Activated CD8-positive, alpha-beta T cell treated with anti-CD3 and anti-CD28 coated beads for 36 hours (primary cell): ENCODE data around the gene DSC1. TPM values are rescaled to one million over a fixed set of nuclear protein-coding genes. Genes with fewer than 3 reads are reported as not detected.
"Not testable (repeated sequence)": the region's sequence is repeated elsewhere in the genome, so short reads cannot be mapped to it uniquely, and the experiment has no call there.

Experiments used
- ATAC-seq: fragments of 200-7000 bp; cut with Tn5 transposase; one replicate; pipeline ENCODE4 v1.10.0; 2021; ENCODE audit warnings: mild to moderate bottlenecking, moderate library complexity
- CTCF ChIA-PET: fragments of 350-600 bp; sonication (Branson Sonifier 250); formaldehyde crosslinking; loops from one replicate; lab custom pipeline; 2021; ENCODE audit warnings: antibody characterized with exemption; lab: Charles Lee
- POLR2A ChIA-PET: fragments of 350-600 bp; sonication (Branson Sonifier 250); formaldehyde crosslinking; loops from one replicate; lab custom pipeline; 2021; ENCODE audit warnings: antibody characterized with exemption; lab: Charles Lee
- DNase-seq: peaks from one replicate; pipeline ENCODE4 v3.0.0-alpha.2; 2020
- H3K27ac Mint-ChIP-seq: one replicate; pipeline ENCODE4 v1.8.0; 2021; ENCODE audit warnings: mild to moderate bottlenecking, mixed read lengths
- H3K27me3 Mint-ChIP-seq: one replicate; pipeline ENCODE4 v1.8.0; 2021; ENCODE audit warnings: mixed read lengths
- H3K36me3 Mint-ChIP-seq: one replicate; pipeline ENCODE4 v1.8.0; 2021; ENCODE audit warnings: low read depth, mixed read lengths
- H3K4me1 Mint-ChIP-seq: one replicate; pipeline ENCODE4 v1.8.0; 2021; ENCODE audit warnings: low read depth, mixed read lengths
- H3K4me3 Mint-ChIP-seq: one replicate; pipeline ENCODE4 v1.8.0; 2021; ENCODE audit warnings: mild to moderate bottlenecking, moderate library complexity, mixed read lengths
- H3K9me3 Mint-ChIP-seq: one replicate; pipeline ENCODE4 v1.8.0; 2021; ENCODE audit warnings: mixed read lengths
- CTCF ChIP-seq: fragments of 200-600 bp; IDR thresholded peaks from one replicate; pipeline ENCODE4 v1.8.0; 2022; ENCODE audit warnings: antibody characterized with exemption, mild to moderate bottlenecking
- intact Hi-C: fragments of 100-400 bp; cut with micrococcal nuclease; formaldehyde crosslinking; loops from one replicate; pipeline ENCODE4 v1.10.0; 2022
- total RNA-seq, 2 experiments: library from RNA; stranded (reverse); gene quantifications; one replicate each; pipeline ENCODE4 v1.2.3, GENCODE V29; 2021

Gene DSC1
- total RNA-seq, 2 experiments from 2014 or later, result 0.16 to 0.23 TPM

DNA sequence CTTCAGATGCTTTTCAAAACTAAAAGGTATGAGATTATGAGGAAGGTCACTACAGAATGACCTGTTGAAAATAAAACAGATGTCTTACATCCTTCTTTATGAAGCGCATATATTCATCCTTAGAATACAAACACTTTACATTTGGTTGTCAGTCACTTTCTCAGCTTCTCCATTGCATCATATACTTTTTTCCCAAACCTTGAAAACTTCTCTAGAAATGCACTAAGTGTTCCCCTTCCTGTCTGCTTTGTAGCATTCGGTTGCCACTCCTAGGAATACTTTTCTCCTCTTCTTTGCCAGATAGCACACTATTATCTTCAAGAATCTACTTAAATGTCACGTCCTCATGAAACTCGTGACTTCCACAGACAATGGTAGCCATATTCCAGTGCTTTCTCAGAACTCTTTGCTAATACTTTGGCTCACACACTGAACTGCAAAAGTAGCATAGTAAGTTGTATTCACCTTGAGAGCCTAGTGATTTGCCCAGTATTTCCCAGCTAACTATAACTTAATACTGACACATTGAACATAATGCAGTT is 27.6 kb downstream of the DSC1 start:
- intact Hi-C loops, result no loop called here

GRCh38 chr18:31129398-31130115 is 33.1 kb downstream of the DSC1 start:
- Mint-ChIP-seq H3K36me3 (no peaks in the 10 kb centered on the region), H3K9me3 (peaks cover 2% of the 10 kb centered on the region), H3K27me3 (no peaks in the 10 kb centered on the region), H3K4me3 (no peak overlapping the region), H3K27ac (no peak overlapping the region), H3K4me1 (no peaks in the 10 kb centered on the region)
- POLR2A ChIA-PET, result no interaction called here
- CTCF ChIA-PET, result no interaction called here
- no peak for DNase-seq
- ATAC-seq, result no peak
- intact Hi-C loops, result no loop called here
- no peak for TF ChIP-seq CTCF

More for the DNA sequence above, 27.6 kb downstream of the DSC1 start:
- Mint-ChIP-seq H3K9me3 (no peaks in the 10 kb centered on the region), H3K4me3 (no peak overlapping the region), H3K36me3 (no peaks in the 10 kb centered on the region), H3K4me1 (no peaks in the 10 kb centered on the region), H3K27ac (no peak overlapping the region), H3K27me3 (no peaks in the 10 kb centered on the region)
- POLR2A ChIA-PET, result no interaction called here
- TF ChIP-seq CTCF, result no peak
- DNase-seq (no peak), ATAC-seq (no peak)
- CTCF ChIA-PET, result no interaction called here

DNA sequence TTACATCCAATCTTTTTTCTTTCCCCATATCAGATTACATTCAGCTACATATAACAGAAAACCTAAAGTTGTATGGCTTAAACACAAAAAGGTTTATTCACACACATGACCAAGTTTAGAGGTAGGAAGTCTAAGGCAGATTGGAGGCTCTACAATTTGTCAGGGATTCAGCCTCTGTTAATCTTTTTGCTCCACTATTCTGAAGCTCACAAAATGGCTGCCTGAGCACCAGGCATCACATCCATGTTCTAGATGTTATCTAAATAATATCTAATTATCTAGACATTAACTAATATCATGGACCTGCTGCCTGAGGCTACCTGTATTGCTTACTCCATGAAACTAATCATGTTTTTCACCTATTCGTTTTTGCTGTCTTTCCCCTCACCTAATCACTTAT is 36.8 kb downstream of the DSC1 start:
- ChIA-PET CTCF (no interaction called here), POLR2A (no interaction called here)
- TF ChIP-seq CTCF, result no peak

GRCh38 chr18:31123125-31123524 is 39.5 kb downstream of the DSC1 start:
- H3K36me3 Mint-ChIP-seq, CTCF ChIA-PET, H3K9me3 Mint-ChIP-seq, H3K27me3 Mint-ChIP-seq, ATAC-seq, H3K27ac Mint-ChIP-seq, intact Hi-C loops, H3K4me3 Mint-ChIP-seq, POLR2A ChIA-PET, H3K4me1 Mint-ChIP-seq, DNase-seq: not testable (repeated sequence)

More for the DNA sequence above, 36.8 kb downstream of the DSC1 start:
- H3K9me3 Mint-ChIP-seq, result peaks cover 2% of the 10 kb centered on the region
- no peaks in the 10 kb centered on the region for H3K27me3 Mint-ChIP-seq
- no peaks in the 10 kb centered on the region for H3K4me1 Mint-ChIP-seq
- intact Hi-C loops, result no loop called here
- no peak for DNase-seq
- H3K4me3 Mint-ChIP-seq, result no peak overlapping the region
- no peak for ATAC-seq
- no peak overlapping the region for H3K27ac Mint-ChIP-seq
- H3K36me3 Mint-ChIP-seq, result no peaks in the 10 kb centered on the region

DNA sequence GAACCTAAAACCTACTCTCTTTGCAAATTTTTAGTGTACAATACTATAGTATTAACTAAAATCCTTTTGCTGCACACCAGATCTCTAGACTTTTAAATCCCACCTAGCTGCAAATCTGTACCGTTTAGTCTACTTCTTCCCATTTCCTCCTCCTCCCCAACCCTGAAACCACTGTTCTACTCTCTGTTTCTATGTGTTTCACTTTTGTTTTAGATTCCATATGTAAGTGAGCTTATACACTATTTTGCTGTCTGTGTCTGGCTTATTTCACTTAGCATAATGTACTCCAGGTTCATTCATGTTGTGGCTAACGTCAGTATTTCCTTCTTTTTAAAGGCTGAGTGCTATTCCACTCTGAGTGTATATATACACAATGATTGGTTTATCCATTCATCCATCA is 42.1 kb downstream of the DSC1 start:
- POLR2A ChIA-PET, result no interaction called here
- Mint-ChIP-seq H3K9me3 (peaks cover 3% of the 10 kb centered on the region), H3K4me3 (no peak overlapping the region), H3K27ac (no peak overlapping the region), H3K27me3 (no peaks in the 10 kb centered on the region), H3K36me3 (no peaks in the 10 kb centered on the region), H3K4me1 (no peaks in the 10 kb centered on the region)
- no peak for ATAC-seq
- CTCF ChIA-PET, result interaction anchor here (0.6 kb wide), 1 partner anchor 8 kb away, joined by 3 read pairs; no protein-coding TSS in a partner anchor
- TF ChIP-seq CTCF, result no peak
- DNase-seq, result no peak
- intact Hi-C loops, result no loop called here
